Measurements from ENCODE around the gene FBXL7.

- TF ChIP-seq CTCF (IDR thresholded peaks at IDR 0.05) (no peak), POLR2A (IDR thresholded peaks at IDR 0.05) (no peak)
Measured at GRCh38 chr5:15927710-15928380, 427.9 kb downstream of the FBXL7 start.

Measured in right lobe of liver (tissue), 4 donors.